NB4 (cell line): Measurements from ENCODE around the gene AQR.

Experiments used
- MYC ChIP-seq: IDR thresholded peaks from 2 replicates; pipeline ENCODE4 v1.6.1; 2011; ENCODE audit warnings: low read depth, low read length
- POLR2A ChIP-seq: IDR thresholded peaks from 2 replicates; pipeline ENCODE4 v1.6.1; 2011; ENCODE audit warnings: mild to moderate bottlenecking; ENCODE audit not compliant: insufficient read length; ENCODE audit errors: extremely low read depth
- TF ChIP-seq, protein P1 (sequence below): IDR thresholded peaks from 2 replicates; pipeline ENCODE4 v1.6.1; 2011; ENCODE audit warnings: low read depth, low read length
- TF ChIP-seq, protein P2 (sequence below): IDR thresholded peaks from one replicate; pipeline ENCODE4 v1.5.1; 2012; ENCODE audit warnings: low read depth, low read length

DNA sequence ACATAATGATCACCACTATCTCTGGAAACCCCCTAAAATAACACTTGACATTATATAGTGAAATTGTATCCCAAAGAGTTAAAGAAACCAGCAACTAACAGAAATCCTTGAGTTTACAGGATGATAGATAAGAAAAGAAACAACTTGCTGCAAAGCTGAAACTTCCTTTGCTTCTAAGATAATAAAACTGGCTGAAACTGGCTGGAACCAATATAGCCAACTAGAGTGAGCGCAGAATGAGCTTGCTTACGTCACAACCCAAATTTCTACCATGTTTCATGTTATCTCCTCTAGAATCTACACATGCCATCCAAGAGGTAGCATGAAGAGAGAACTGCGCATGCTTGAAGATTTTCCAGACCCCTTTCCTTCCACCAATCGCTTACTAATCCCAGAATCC is 90.4 kb downstream of the AQR start:
- TF ChIP-seq, protein P1, sequence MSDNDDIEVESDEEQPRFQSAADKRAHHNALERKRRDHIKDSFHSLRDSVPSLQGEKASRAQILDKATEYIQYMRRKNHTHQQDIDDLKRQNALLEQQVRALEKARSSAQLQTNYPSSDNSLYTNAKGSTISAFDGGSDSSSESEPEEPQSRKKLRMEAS: no peak
- TF ChIP-seq POLR2A: no peak
- TF ChIP-seq, protein P2, sequence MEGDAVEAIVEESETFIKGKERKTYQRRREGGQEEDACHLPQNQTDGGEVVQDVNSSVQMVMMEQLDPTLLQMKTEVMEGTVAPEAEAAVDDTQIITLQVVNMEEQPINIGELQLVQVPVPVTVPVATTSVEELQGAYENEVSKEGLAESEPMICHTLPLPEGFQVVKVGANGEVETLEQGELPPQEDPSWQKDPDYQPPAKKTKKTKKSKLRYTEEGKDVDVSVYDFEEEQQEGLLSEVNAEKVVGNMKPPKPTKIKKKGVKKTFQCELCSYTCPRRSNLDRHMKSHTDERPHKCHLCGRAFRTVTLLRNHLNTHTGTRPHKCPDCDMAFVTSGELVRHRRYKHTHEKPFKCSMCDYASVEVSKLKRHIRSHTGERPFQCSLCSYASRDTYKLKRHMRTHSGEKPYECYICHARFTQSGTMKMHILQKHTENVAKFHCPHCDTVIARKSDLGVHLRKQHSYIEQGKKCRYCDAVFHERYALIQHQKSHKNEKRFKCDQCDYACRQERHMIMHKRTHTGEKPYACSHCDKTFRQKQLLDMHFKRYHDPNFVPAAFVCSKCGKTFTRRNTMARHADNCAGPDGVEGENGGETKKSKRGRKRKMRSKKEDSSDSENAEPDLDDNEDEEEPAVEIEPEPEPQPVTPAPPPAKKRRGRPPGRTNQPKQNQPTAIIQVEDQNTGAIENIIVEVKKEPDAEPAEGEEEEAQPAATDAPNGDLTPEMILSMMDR: no peak
- TF ChIP-seq MYC: no peak
